CD14-positive monocyte (primary cell): ENCODE measurements around the gene IL17RA. TPM values are rescaled to one million over a fixed set of nuclear protein-coding genes. Genes with fewer than 3 reads are reported as not detected.
"Not testable (repeated sequence)": the region's sequence is repeated elsewhere in the genome, so short reads cannot be mapped to it uniquely, and the experiment has no call there.

Experiments used
- DNase-seq, 3 donors: peaks; one replicate each; pipeline ENCODE4 v3.0.0-alpha.2; 2011 to 2022
- H2AFZ ChIP-seq: 2 replicates; pipeline ENCODE4 v1.6.0; 2012; ENCODE audit warnings: mild to moderate bottlenecking, low read depth, low read length, inconsistent platforms; ENCODE audit not compliant: insufficient read depth, poor library complexity, severe bottlenecking
- H3K27ac ChIP-seq, 2 donors: 1 replicate in 1 of 2; 2 replicates in 1 of 2; pipeline ENCODE4 v1.5.1; 2012 to 2013; ENCODE audit warnings: low read length in 2 of 2, control low read depth in 1 of 2, inconsistent platforms in 1 of 2, low read depth in 1 of 2, mild to moderate bottlenecking in 1 of 2
- H3K27me3 ChIP-seq, 2 donors: one replicate each; pipeline versions ENCODE4 v1.6.0 to v1.6.1; 2011 to 2013; ENCODE audit warnings: low read length in 2 of 2; ENCODE audit not compliant: control insufficient read depth in 2 of 2, insufficient read depth in 2 of 2
- H3K36me3 ChIP-seq, 2 donors: replicated peaks in 1 of 2; 1 replicate in 1 of 2; 2 replicates in 1 of 2; pipeline versions ENCODE4 v1.5.1 to v1.6.1; 2012 to 2013; ENCODE audit warnings: low read length in 2 of 2, control low read depth in 1 of 2, inconsistent platforms in 1 of 2, mild to moderate bottlenecking in 1 of 2; ENCODE audit not compliant: insufficient read depth in 2 of 2, control insufficient read depth in 1 of 2
- H3K4me1 ChIP-seq, 2 donors: 1 replicate in 1 of 2; 2 replicates in 1 of 2; pipeline versions ENCODE4 v1.5.1 to v1.6.1; 2012 to 2013; ENCODE audit warnings: low read length in 2 of 2, control low read depth in 1 of 2, inconsistent platforms in 1 of 2, mild to moderate bottlenecking in 1 of 2, moderate library complexity in 1 of 2; ENCODE audit not compliant: insufficient read depth in 2 of 2, control insufficient read depth in 1 of 2
- H3K4me2 ChIP-seq: replicated peaks from 2 replicates; pipeline ENCODE3; 2012; ENCODE audit warnings: low read length, moderate library complexity, mild to moderate bottlenecking; ENCODE audit not compliant: poor library complexity, severe bottlenecking; ENCODE audit errors: extremely low read depth
- H3K4me3 ChIP-seq, 3 experiments: fragments of 200-600 bp in 1 of 3; sonication (generic) in 1 of 3; replicated peaks in 1 of 3; 1 replicate in 2 of 3; 2 replicates in 1 of 3; pipeline ENCODE4 v1.5.1; 2011 to 2013; ENCODE audit warnings: low read length in 3 of 3, mild to moderate bottlenecking in 3 of 3, control low read depth in 2 of 3, low read depth in 2 of 3, inconsistent platforms in 1 of 3, moderate library complexity in 1 of 3
- H3K79me2 ChIP-seq: 2 replicates; pipeline ENCODE4 v1.6.0; 2012; ENCODE audit warnings: mild to moderate bottlenecking, control low read depth, inconsistent platforms, low read length, moderate library complexity; ENCODE audit not compliant: insufficient read depth
- H3K9ac ChIP-seq: 2 replicates; pipeline ENCODE4 v1.6.0; 2017; ENCODE audit warnings: low read length, mild to moderate bottlenecking; ENCODE audit not compliant: insufficient read depth, poor library complexity, severe bottlenecking
- H3K9me3 ChIP-seq, 2 donors: replicated peaks in 1 of 2; 1 replicate in 1 of 2; 2 replicates in 1 of 2; pipeline versions ENCODE4 v1.5.1 to v1.6.1; 2012 to 2013; ENCODE audit warnings: low read length in 2 of 2, control low read depth in 1 of 2; ENCODE audit not compliant: control insufficient read depth in 1 of 2, insufficient read depth in 1 of 2
- H4K20me1 ChIP-seq: 2 replicates; pipeline ENCODE4 v1.6.0; 2012; ENCODE audit warnings: mild to moderate bottlenecking, low read length, control low read depth, moderate library complexity; ENCODE audit not compliant: insufficient read depth
- H3K27ac Mint-ChIP-seq, 7 donors: one replicate each; pipeline ENCODE4 v1.8.0; 2020; ENCODE audit warnings: mild to moderate bottlenecking in 7 of 7, mixed read lengths in 7 of 7, moderate library complexity in 6 of 7, inconsistent platforms in 2 of 7
- H3K27me3 Mint-ChIP-seq, 3 donors: one replicate each; pipeline ENCODE4 v1.8.0; 2021 to 2022; ENCODE audit warnings: low read depth in 3 of 3, mild to moderate bottlenecking in 3 of 3, mixed read lengths in 3 of 3, moderate library complexity in 3 of 3, inconsistent platforms in 1 of 3
- H3K36me3 Mint-ChIP-seq, 2 donors: one replicate each; pipeline ENCODE4 v1.8.0; 2020; ENCODE audit warnings: mixed read lengths in 2 of 2, inconsistent platforms in 1 of 2, mild to moderate bottlenecking in 1 of 2
- H3K4me1 Mint-ChIP-seq: one replicate; pipeline ENCODE4 v1.8.0; 2020; ENCODE audit warnings: mild to moderate bottlenecking, mixed read lengths
- H3K4me3 Mint-ChIP-seq, 2 donors: one replicate each; pipeline ENCODE4 v1.8.0; 2020; ENCODE audit warnings: mild to moderate bottlenecking in 2 of 2, mixed read lengths in 2 of 2, moderate library complexity in 1 of 2
- H3K9me3 Mint-ChIP-seq, 7 donors: one replicate each; pipeline ENCODE4 v1.8.0; 2020 to 2022; ENCODE audit warnings: mixed read lengths in 7 of 7, mild to moderate bottlenecking in 6 of 7, moderate library complexity in 6 of 7, inconsistent platforms in 2 of 7
- CTCF ChIP-seq: fragments of 200-600 bp; IDR thresholded peaks from one replicate; pipeline ENCODE4 v1.8.0; 2022; ENCODE audit warnings: antibody characterized with exemption, mild to moderate bottlenecking
- WGBS: methylation state at CpG from one replicate; pipeline ENCODE4 v1.1.5; 2013; ENCODE audit warnings: missing lambda C conversion rate; ENCODE audit not compliant: insufficient coverage; 5-methylcytosine and 5-hydroxymethylcytosine counted together
- intact Hi-C, 2 donors: fragments of 100-400 bp; cut with micrococcal nuclease; formaldehyde crosslinking; loops; one replicate each; pipeline versions ENCODE4 v1.15.0 to v1.15.1; 2023
- polyA plus RNA-seq, 3 donors: library from polyadenylated mRNA; depleted of rRNA in 1 of 3; unstranded in 2 of 3; stranded (reverse) in 1 of 3; fragments of 300-500 nt in 2 of 3; fragments of >200 nt in 1 of 3; fragmentation: Illumina TruSeq in 2 of 3; gene quantifications; 1 replicate in 2 of 3; 2 replicates in 1 of 3; pipeline ENCODE4 v1.2.3, GENCODE V29; 2012 to 2021

The IL17RA gene
- polyA plus RNA-seq, 3 donors: 68.3 to 118 (median 96.7) TPM

- Histone ChIP-seq H3K9me3 (peaks cover 0 to 8% of the 10 kb centered on the region in 2 donors), H3K9ac (no peak overlapping the region), H3K27ac (no peak overlapping the region), H3K4me3 (no peak overlapping the region), H3K27me3 (peaks cover 10 to 25% of the 10 kb centered on the region in 2 donors), H3K4me1 (peaks cover 7 to 14% of the 10 kb centered on the region in 2 donors), H3K36me3 (no peaks in the 10 kb centered on the region), H2AFZ (no peak overlapping the region), H3K4me2 (no peak overlapping the region), H3K79me2 (no peaks in the 10 kb centered on the region), H4K20me1 (no peaks in the 10 kb centered on the region)
- no peak for TF ChIP-seq CTCF
- Mint-ChIP-seq H3K27ac (no peak overlapping the region), H3K4me3 (peak overlapping the region in 1 of 2 donors; percentile 86), H3K9me3 (peaks cover 0 to 10% (median 7%) of the 10 kb centered on the region in 7 donors), H3K27me3 (peaks cover 33 to 57% (median 39%) of the 10 kb centered on the region in 3 donors), H3K4me1 (peaks cover 9% of the 10 kb centered on the region), H3K36me3 (peaks cover 0 to 5% of the 10 kb centered on the region in 2 donors)
- intact Hi-C loops: no loop called here
- 98% methylated on average over 4 of the region's 4 CpGs for WGBS
- DNase-seq: no peak
Observed at GRCh38 chr22:17035246-17035645, 49.6 kb upstream of the IL17RA start.

GRCh38 chr22:17035976-17036841 lies 48.6 kb upstream of the IL17RA start:
- H4K20me1 ChIP-seq, H3K36me3 ChIP-seq, DNase-seq, H3K36me3 Mint-ChIP-seq, H3K4me2 ChIP-seq, H3K79me2 ChIP-seq, intact Hi-C loops, H3K9me3 ChIP-seq, H3K4me1 Mint-ChIP-seq, H3K27ac ChIP-seq: not testable (repeated sequence)
- peak overlapping the region; percentile 74 to 86 for H3K4me3 Mint-ChIP-seq
- Histone ChIP-seq H3K4me3 (peak overlapping the region; percentile 21 to 51 (median 31)), H3K4me1 (peaks cover 7 to 14% of the 10 kb centered on the region in 2 donors), H2AFZ (peak overlapping the region; percentile 65), H3K9ac (peak overlapping the region; percentile 32), H3K27me3 (peaks cover 10 to 25% of the 10 kb centered on the region in 2 donors)
- H3K27me3 Mint-ChIP-seq: peaks cover 33 to 57% (median 39%) of the 10 kb centered on the region in 3 donors
- peak overlapping the region in 1 of 7 donors; percentile 4 for H3K27ac Mint-ChIP-seq
- 20% methylated on average over 33 of the region's 56 CpGs for WGBS
- H3K9me3 Mint-ChIP-seq: peaks cover 0 to 10% (median 7%) of the 10 kb centered on the region in 7 donors

- H3K27ac Mint-ChIP-seq, H3K4me2 ChIP-seq, H3K36me3 Mint-ChIP-seq, H4K20me1 ChIP-seq, H3K27ac ChIP-seq, H3K4me1 Mint-ChIP-seq, H3K36me3 ChIP-seq, H3K79me2 ChIP-seq, H3K9me3 ChIP-seq, DNase-seq, intact Hi-C loops: not testable (repeated sequence)
- Histone ChIP-seq H3K9ac (peak overlapping the region; percentile 32), H3K4me1 (peaks cover 7 to 14% of the 10 kb centered on the region in 2 donors), H2AFZ (peak overlapping the region; percentile 65), H3K4me3 (peak overlapping the region; percentile 21 to 51 (median 31)), H3K27me3 (peaks cover 10 to 25% of the 10 kb centered on the region in 2 donors)
- Mint-ChIP-seq H3K27me3 (peaks cover 33 to 53% (median 39%) of the 10 kb centered on the region in 3 donors), H3K4me3 (peak overlapping the region in 1 of 2 donors; percentile 74), H3K9me3 (peaks cover 0 to 10% (median 7%) of the 10 kb centered on the region in 7 donors)
- WGBS: 41% methylated on average over 23 of the region's 56 CpGs
Observed at GRCh38 chr22:17036842-17037711, 47.7 kb upstream of the IL17RA start.
